ENCODE data around the gene ZNF451.

The ZNF451 gene

GRCh38 chr6:57173886-57174510, 84.0 kb downstream of the ZNF451 start:
- no peaks in the 10 kb centered on the region for H3K9me3 ChIP-seq (ENCODE audit: low read length)
- no peak overlapping the region for H3K4me3 ChIP-seq (ENCODE audit: low read length)
- H3K36me3 ChIP-seq (ENCODE audit: insufficient read depth, low read length) = peaks cover 8% of the 10 kb centered on the region
- H3K4me1 ChIP-seq (ENCODE audit: insufficient read depth, low read length) = no peaks in the 10 kb centered on the region
- no peaks in the 10 kb centered on the region for H3K27me3 ChIP-seq (ENCODE audit: insufficient read depth, low read length)
- no peak overlapping the region for H2AFZ ChIP-seq (ENCODE audit: low read depth, low read length)

- Histone ChIP-seq H3K4me1 (ENCODE audit: insufficient read depth, low read length) (no peaks in the 10 kb centered on the region), H3K27me3 (ENCODE audit: insufficient read depth, low read length) (no peaks in the 10 kb centered on the region), H3K4me3 (ENCODE audit: low read length) (no peak overlapping the region)
Observed at GRCh38 chr6:57174511-57174907, 84.5 kb downstream of the ZNF451 start.

GRCh38 chr6:57177545-57178265, 87.7 kb downstream of the ZNF451 start:
- H3K4me3 ChIP-seq (ENCODE audit: low read length) = no peak overlapping the region
- H3K9me3 ChIP-seq (ENCODE audit: low read length) = no peaks in the 10 kb centered on the region
- H3K4me1 ChIP-seq (ENCODE audit: insufficient read depth, low read length) = no peaks in the 10 kb centered on the region
- H2AFZ ChIP-seq (ENCODE audit: low read depth, low read length) = no peak overlapping the region
- no peaks in the 10 kb centered on the region for H3K27me3 ChIP-seq (ENCODE audit: insufficient read depth, low read length)
- peaks cover 8% of the 10 kb centered on the region for H3K36me3 ChIP-seq (ENCODE audit: insufficient read depth, low read length)

More at GRCh38 chr6:57174511-57174907, 84.5 kb downstream of the ZNF451 start:
- Histone ChIP-seq H3K36me3 (ENCODE audit: insufficient read depth, low read length) (peaks cover 9% of the 10 kb centered on the region), H3K9me3 (ENCODE audit: low read length) (no peaks in the 10 kb centered on the region), H2AFZ (ENCODE audit: low read depth, low read length) (no peak overlapping the region)

GRCh38 chr6:57180596-57180995, 90.6 kb downstream of the ZNF451 start:
- peaks cover 23% of the 10 kb centered on the region for H3K36me3 ChIP-seq (ENCODE audit: insufficient read depth, low read length)
- H3K4me1 ChIP-seq (ENCODE audit: insufficient read depth, low read length) = no peaks in the 10 kb centered on the region
- H3K9me3 ChIP-seq (ENCODE audit: low read length) = no peaks in the 10 kb centered on the region
- H2AFZ ChIP-seq (ENCODE audit: low read depth, low read length) = no peak overlapping the region
- H3K4me3 ChIP-seq (ENCODE audit: low read length) = no peak overlapping the region
- H3K27me3 ChIP-seq (ENCODE audit: insufficient read depth, low read length) = no peaks in the 10 kb centered on the region

GRCh38 chr6:57182017-57182432, 92.0 kb downstream of the ZNF451 start:
- H3K27me3 ChIP-seq (ENCODE audit: insufficient read depth, low read length) = no peaks in the 10 kb centered on the region
- H3K4me3 ChIP-seq (ENCODE audit: low read length) = no peak overlapping the region
- H3K36me3 ChIP-seq (ENCODE audit: insufficient read depth, low read length) = peaks cover 23% of the 10 kb centered on the region
- no peak overlapping the region for H2AFZ ChIP-seq (ENCODE audit: low read depth, low read length)
- H3K9me3 ChIP-seq (ENCODE audit: low read length) = no peaks in the 10 kb centered on the region
- H3K4me1 ChIP-seq (ENCODE audit: insufficient read depth, low read length) = no peaks in the 10 kb centered on the region

GRCh38 chr6:57183336-57183735, 93.3 kb downstream of the ZNF451 start:
- Histone ChIP-seq H3K4me3 (ENCODE audit: low read length) (no peak overlapping the region), H3K36me3 (ENCODE audit: insufficient read depth, low read length) (peaks cover 23% of the 10 kb centered on the region), H3K4me1 (ENCODE audit: insufficient read depth, low read length) (no peaks in the 10 kb centered on the region), H2AFZ (ENCODE audit: low read depth, low read length) (no peak overlapping the region), H3K9me3 (ENCODE audit: low read length) (no peaks in the 10 kb centered on the region), H3K27me3 (ENCODE audit: insufficient read depth, low read length) (no peaks in the 10 kb centered on the region)

- Histone ChIP-seq H3K36me3 (ENCODE audit: insufficient read depth, low read length) (peaks cover 21% of the 10 kb centered on the region), H2AFZ (ENCODE audit: low read depth, low read length) (no peak overlapping the region), H3K27me3 (ENCODE audit: insufficient read depth, low read length) (no peaks in the 10 kb centered on the region), H3K9me3 (ENCODE audit: low read length) (no peaks in the 10 kb centered on the region), H3K4me1 (ENCODE audit: insufficient read depth, low read length) (no peaks in the 10 kb centered on the region), H3K4me3 (ENCODE audit: low read length) (no peak overlapping the region)
Observed at GRCh38 chr6:57190140-57190539, 100.2 kb downstream of the ZNF451 start.

GRCh38 chr6:57193177-57193576, 103.2 kb downstream of the ZNF451 start:
- Histone ChIP-seq H3K36me3 (ENCODE audit: insufficient read depth, low read length) (peaks cover 23% of the 10 kb centered on the region), H3K9me3 (ENCODE audit: low read length) (no peaks in the 10 kb centered on the region), H3K4me3 (ENCODE audit: low read length) (no peak overlapping the region), H3K27me3 (ENCODE audit: insufficient read depth, low read length) (no peaks in the 10 kb centered on the region), H3K4me1 (ENCODE audit: insufficient read depth, low read length) (no peaks in the 10 kb centered on the region), H2AFZ (ENCODE audit: low read depth, low read length) (no peak overlapping the region)

GRCh38 chr6:57195457-57195856, 105.5 kb downstream of the ZNF451 start:
- H3K9me3 ChIP-seq (ENCODE audit: low read length) = no peaks in the 10 kb centered on the region
- H3K4me3 ChIP-seq (ENCODE audit: low read length) = no peak overlapping the region
- H2AFZ ChIP-seq (ENCODE audit: low read depth, low read length) = no peak overlapping the region
- no peaks in the 10 kb centered on the region for H3K27me3 ChIP-seq (ENCODE audit: insufficient read depth, low read length)
- H3K4me1 ChIP-seq (ENCODE audit: insufficient read depth, low read length) = no peaks in the 10 kb centered on the region
- H3K36me3 ChIP-seq (ENCODE audit: insufficient read depth, low read length) = peaks cover 19% of the 10 kb centered on the region

- Histone ChIP-seq H3K4me3 (ENCODE audit: low read length) (no peak overlapping the region), H3K36me3 (ENCODE audit: insufficient read depth, low read length) (peaks cover 2% of the 10 kb centered on the region), H3K4me1 (ENCODE audit: insufficient read depth, low read length) (no peaks in the 10 kb centered on the region)
Observed at GRCh38 chr6:57198926-57199636, 109.1 kb downstream of the ZNF451 start.

GRCh38 chr6:57201718-57202117, 111.7 kb downstream of the ZNF451 start:
- Histone ChIP-seq H3K4me3 (ENCODE audit: low read length) (no peak overlapping the region), H2AFZ (ENCODE audit: low read depth, low read length) (no peak overlapping the region), H3K4me1 (ENCODE audit: insufficient read depth, low read length) (peaks cover 6% of the 10 kb centered on the region), H3K36me3 (ENCODE audit: insufficient read depth, low read length) (peaks cover 2% of the 10 kb centered on the region), H3K27me3 (ENCODE audit: insufficient read depth, low read length) (no peaks in the 10 kb centered on the region), H3K9me3 (ENCODE audit: low read length) (no peaks in the 10 kb centered on the region)

More at GRCh38 chr6:57198926-57199636, 109.1 kb downstream of the ZNF451 start:
- no peaks in the 10 kb centered on the region for H3K9me3 ChIP-seq (ENCODE audit: low read length)
- no peak overlapping the region for H2AFZ ChIP-seq (ENCODE audit: low read depth, low read length)
- H3K27me3 ChIP-seq (ENCODE audit: insufficient read depth, low read length) = no peaks in the 10 kb centered on the region

- H3K27me3 ChIP-seq (ENCODE audit: insufficient read depth, low read length) = no peaks in the 10 kb centered on the region
- no peaks in the 10 kb centered on the region for H3K9me3 ChIP-seq (ENCODE audit: low read length)
- no peak overlapping the region for H3K4me3 ChIP-seq (ENCODE audit: low read length)
- no peak overlapping the region for H2AFZ ChIP-seq (ENCODE audit: low read depth, low read length)
- H3K36me3 ChIP-seq (ENCODE audit: insufficient read depth, low read length) = no peaks in the 10 kb centered on the region
- peaks cover 6% of the 10 kb centered on the region for H3K4me1 ChIP-seq (ENCODE audit: insufficient read depth, low read length)
Observed at GRCh38 chr6:57205550-57206328, 115.8 kb downstream of the ZNF451 start.

GRCh38 chr6:57207141-57207540, 117.2 kb downstream of the ZNF451 start:
- Histone ChIP-seq H3K27me3 (ENCODE audit: insufficient read depth, low read length) (no peaks in the 10 kb centered on the region), H3K4me1 (ENCODE audit: insufficient read depth, low read length) (peaks cover 6% of the 10 kb centered on the region), H3K4me3 (ENCODE audit: low read length) (no peak overlapping the region), H3K9me3 (ENCODE audit: low read length) (no peaks in the 10 kb centered on the region), H3K36me3 (ENCODE audit: insufficient read depth, low read length) (no peaks in the 10 kb centered on the region), H2AFZ (ENCODE audit: low read depth, low read length) (no peak overlapping the region)
